ENCODE results near the gene AATF. TPM values are rescaled to one million over a fixed set of nuclear protein-coding genes. Genes with fewer than 3 reads are reported as not detected.

Gene AATF
- total RNA-seq, 1 experiment from 2014 or later: 87.6 TPM

DNA sequence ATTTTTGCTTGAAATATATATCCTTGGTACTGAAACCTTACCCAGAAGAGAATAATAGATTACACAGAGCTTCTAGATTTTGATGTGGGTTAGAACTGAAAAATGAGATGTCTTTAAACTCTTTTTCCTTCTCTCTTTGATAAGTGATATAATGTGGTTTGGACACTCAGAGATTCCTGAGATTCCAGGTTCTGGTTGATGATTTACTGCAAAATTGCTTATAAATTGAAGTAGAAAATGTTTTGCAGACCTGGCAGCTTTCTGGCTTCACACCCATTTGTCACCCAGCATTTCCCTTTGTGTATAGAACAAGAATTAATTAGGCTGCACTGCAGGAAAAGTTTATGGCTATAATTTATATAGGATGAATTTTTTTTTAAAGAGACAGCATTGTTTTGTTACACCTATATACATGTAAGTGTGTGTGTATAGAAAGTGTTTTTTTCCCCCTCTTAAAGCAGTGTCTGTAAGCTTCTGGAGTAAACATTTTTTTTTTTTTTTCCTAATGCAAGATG, 23.5 kb downstream of the AATF start:
- POLR2A ChIA-PET: no interaction called here

DNA sequence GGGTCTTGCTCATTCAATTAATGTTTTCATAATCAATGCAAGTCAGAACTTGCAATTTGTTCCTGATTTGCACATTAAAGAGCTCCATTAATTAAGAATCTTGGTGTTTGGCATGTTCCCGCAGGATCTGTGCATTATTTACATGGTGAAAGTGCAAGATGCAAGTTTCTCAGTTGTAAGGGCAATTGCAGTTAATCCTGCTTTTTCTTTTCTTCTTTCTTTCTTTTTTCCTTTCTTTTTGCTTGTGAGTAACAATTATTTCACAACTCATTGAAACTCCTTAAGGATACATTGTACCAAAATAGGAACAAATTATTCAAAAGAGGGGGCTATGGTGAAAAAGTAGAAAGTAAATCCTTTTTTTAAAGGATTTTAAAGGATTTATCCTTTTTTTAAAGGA, 24.2 kb downstream of the AATF start:
- H3K4me1 Mint-ChIP-seq (ENCODE audit: low read depth, unreplicated experiment): peaks cover 14% of the 10 kb centered on the region
- H3K36me3 ChIP-seq (ENCODE audit: control insufficient read depth, insufficient read depth, low read length): no peaks in the 10 kb centered on the region
- H3K9me3 ChIP-seq: no peaks in the 10 kb centered on the region
- BruUV-seq (replicated peaks): no TSS peak
- CTCF ChIA-PET: no interaction called here
- H3K9me3 Mint-ChIP-seq (ENCODE audit: unreplicated experiment): no peaks in the 10 kb centered on the region
- H3K27me3 Mint-ChIP-seq (ENCODE audit: insufficient read depth, unreplicated experiment): no peaks in the 10 kb centered on the region
- intact Hi-C loops (cut with micrococcal nuclease; ENCODE audit: unreplicated experiment): no loop called here
- H3K27me3 ChIP-seq (replicated peaks; ENCODE audit: control insufficient read depth, insufficient read depth, low read length): no peaks in the 10 kb centered on the region
- no peak overlapping the region for H3K27ac Mint-ChIP-seq (ENCODE audit: unreplicated experiment)
- H3K4me1 ChIP-seq: peaks cover 9% of the 10 kb centered on the region
- no peak for DNase-seq
- H3K36me3 Mint-ChIP-seq (ENCODE audit: insufficient read depth, unreplicated experiment): peaks cover 11% of the 10 kb centered on the region
- no peak overlapping the region for H3K4me3 Mint-ChIP-seq (ENCODE audit: unreplicated experiment)
- TF ChIP-seq, protein P1, sequence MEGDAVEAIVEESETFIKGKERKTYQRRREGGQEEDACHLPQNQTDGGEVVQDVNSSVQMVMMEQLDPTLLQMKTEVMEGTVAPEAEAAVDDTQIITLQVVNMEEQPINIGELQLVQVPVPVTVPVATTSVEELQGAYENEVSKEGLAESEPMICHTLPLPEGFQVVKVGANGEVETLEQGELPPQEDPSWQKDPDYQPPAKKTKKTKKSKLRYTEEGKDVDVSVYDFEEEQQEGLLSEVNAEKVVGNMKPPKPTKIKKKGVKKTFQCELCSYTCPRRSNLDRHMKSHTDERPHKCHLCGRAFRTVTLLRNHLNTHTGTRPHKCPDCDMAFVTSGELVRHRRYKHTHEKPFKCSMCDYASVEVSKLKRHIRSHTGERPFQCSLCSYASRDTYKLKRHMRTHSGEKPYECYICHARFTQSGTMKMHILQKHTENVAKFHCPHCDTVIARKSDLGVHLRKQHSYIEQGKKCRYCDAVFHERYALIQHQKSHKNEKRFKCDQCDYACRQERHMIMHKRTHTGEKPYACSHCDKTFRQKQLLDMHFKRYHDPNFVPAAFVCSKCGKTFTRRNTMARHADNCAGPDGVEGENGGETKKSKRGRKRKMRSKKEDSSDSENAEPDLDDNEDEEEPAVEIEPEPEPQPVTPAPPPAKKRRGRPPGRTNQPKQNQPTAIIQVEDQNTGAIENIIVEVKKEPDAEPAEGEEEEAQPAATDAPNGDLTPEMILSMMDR (IDR thresholded peaks at IDR 0.05; ENCODE audit: insufficient read depth in 1 of 2, low read depth in 1 of 2, low read length in 1 of 2, severe bottlenecking in 1 of 2, unreplicated experiment in 1 of 2): no peak
- POLR2A ChIA-PET: no interaction called here
- no peak overlapping the region for H3K4me3 ChIP-seq (ENCODE audit: low read depth, low read length)

More for the DNA sequence above, 23.5 kb downstream of the AATF start:
- Mint-ChIP-seq H3K27me3 (ENCODE audit: insufficient read depth, unreplicated experiment) (no peaks in the 10 kb centered on the region), H3K9me3 (ENCODE audit: unreplicated experiment) (no peaks in the 10 kb centered on the region), H3K36me3 (ENCODE audit: insufficient read depth, unreplicated experiment) (peaks cover 17% of the 10 kb centered on the region), H3K27ac (ENCODE audit: unreplicated experiment) (no peak overlapping the region), H3K4me3 (ENCODE audit: unreplicated experiment) (no peak overlapping the region), H3K4me1 (ENCODE audit: low read depth, unreplicated experiment) (peaks cover 12% of the 10 kb centered on the region)
- no TSS peak for BruUV-seq (replicated peaks)
- TF ChIP-seq, protein P1 (IDR thresholded peaks at IDR 0.05; ENCODE audit: insufficient read depth in 1 of 2, low read depth in 1 of 2, low read length in 1 of 2, severe bottlenecking in 1 of 2, unreplicated experiment in 1 of 2): no peak
- intact Hi-C loops (cut with micrococcal nuclease; ENCODE audit: unreplicated experiment): no loop called here
- no peaks in the 10 kb centered on the region for H3K9me3 ChIP-seq
- H3K27me3 ChIP-seq (replicated peaks; ENCODE audit: control insufficient read depth, insufficient read depth, low read length): no peaks in the 10 kb centered on the region
- H3K36me3 ChIP-seq (ENCODE audit: control insufficient read depth, insufficient read depth, low read length): no peaks in the 10 kb centered on the region; the same call in 1 of the 2 replicates
- no peak for DNase-seq
- H3K4me1 ChIP-seq: peaks cover 9% of the 10 kb centered on the region
- H3K4me3 ChIP-seq (ENCODE audit: low read depth, low read length): no peak overlapping the region
- CTCF ChIA-PET: no interaction called here

DNA sequence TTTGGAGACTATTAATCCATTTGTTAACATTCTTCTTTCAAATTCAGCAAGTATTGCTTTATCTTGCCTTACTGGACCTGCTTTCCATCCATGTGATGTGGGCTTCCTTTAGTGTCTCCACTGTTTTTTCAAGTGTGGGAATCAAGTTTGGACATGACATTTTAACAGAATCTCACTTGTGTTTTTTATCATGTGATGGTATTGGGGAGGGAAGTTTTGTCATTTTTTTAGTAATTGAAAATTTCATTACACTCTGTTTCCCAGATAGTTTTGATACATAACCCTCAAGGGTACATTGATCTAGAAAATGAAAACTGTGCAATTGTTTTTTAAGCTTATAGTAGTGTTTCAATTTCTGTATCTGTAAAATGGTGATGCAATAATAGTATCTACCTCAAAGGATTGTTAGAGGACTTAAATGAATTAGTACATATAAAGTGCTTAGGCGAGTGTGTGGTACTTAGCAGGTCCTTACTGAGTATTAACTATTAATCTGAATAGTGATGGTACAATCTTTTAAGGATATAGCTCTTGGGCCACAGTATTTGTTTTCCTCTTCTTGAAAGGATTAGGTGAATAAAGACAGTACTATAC, 27.3 kb downstream of the AATF start:
- TF ChIP-seq, protein P1 (IDR thresholded peaks at IDR 0.05; ENCODE audit: insufficient read depth in 1 of 2, low read depth in 1 of 2, low read length in 1 of 2, severe bottlenecking in 1 of 2, unreplicated experiment in 1 of 2): no peak
- no peaks in the 10 kb centered on the region for H3K9me3 ChIP-seq
- Mint-ChIP-seq H3K4me3 (ENCODE audit: unreplicated experiment) (no peak overlapping the region), H3K27ac (ENCODE audit: unreplicated experiment) (no peak overlapping the region), H3K36me3 (ENCODE audit: insufficient read depth, unreplicated experiment) (no peaks in the 10 kb centered on the region), H3K4me1 (ENCODE audit: low read depth, unreplicated experiment) (peaks cover 17% of the 10 kb centered on the region), H3K27me3 (ENCODE audit: insufficient read depth, unreplicated experiment) (no peaks in the 10 kb centered on the region), H3K9me3 (ENCODE audit: unreplicated experiment) (no peaks in the 10 kb centered on the region)
- ChIA-PET POLR2A (no interaction called here), CTCF (no interaction called here)
- no peaks in the 10 kb centered on the region for H3K36me3 ChIP-seq (ENCODE audit: control insufficient read depth, insufficient read depth, low read length)
- no peaks in the 10 kb centered on the region for H3K27me3 ChIP-seq (replicated peaks; ENCODE audit: control insufficient read depth, insufficient read depth, low read length)
- intact Hi-C loops (cut with micrococcal nuclease; ENCODE audit: unreplicated experiment): no loop called here
- peaks cover 9% of the 10 kb centered on the region for H3K4me1 ChIP-seq
- H3K4me3 ChIP-seq (ENCODE audit: low read depth, low read length): no peak overlapping the region
- BruUV-seq (replicated peaks): no TSS peak
- DNase-seq: no peak
